SK-N-SH (cell line): ENCODE data around the gene RBX1. TPM values are rescaled to one million over a fixed set of nuclear protein-coding genes. Genes with fewer than 3 reads are reported as not detected.

ENCODE experiments used
- CTCF ChIA-PET: fragments of 300-600, 350-600 bp; formaldehyde crosslinking; extraction: SDS; loops from one replicate; lab custom pipeline; 2021; lab: Yijun Ruan, JAX
- POLR2A ChIA-PET: fragments of 350-600 bp; sonication (Branson Sonifier 250); formaldehyde crosslinking; extraction: SDS; loops from one replicate; lab custom pipeline; 2020; ENCODE audit warnings: antibody characterized with exemption, inconsistent platforms; lab: Yijun Ruan, JAX
- DNase-seq: peaks from one replicate; pipeline ENCODE4 v3.0.0; 2012
- H2AFZ ChIP-seq: fragments of 200-600 bp; sonication (generic); 2 replicates; pipeline ENCODE4 v1.8.1; 2016; ENCODE audit warnings: antibody characterized with exemption, mild to moderate bottlenecking, low read depth
- H3F3A ChIP-seq: fragments of 200-600 bp; sonication (generic); replicated peaks from 2 replicates; pipeline ENCODE3; 2016; ENCODE audit warnings: antibody characterized with exemption, mild to moderate bottlenecking; ENCODE audit not compliant: insufficient read depth
- H3K27ac ChIP-seq, 2 experiments: fragments of 200-500 bp in 1 of 2; fragments of 200-600 bp in 1 of 2; sonication (Bioruptor generic) in 1 of 2; sonication (generic), shearing (Covaris generic) in 1 of 2; 2 replicates each; pipeline versions ENCODE4 v1.5.1 to v1.6.1; 2014 to 2016; ENCODE audit warnings: low read depth in 2 of 2, inconsistent platforms in 1 of 2, low read length in 1 of 2, mild to moderate bottlenecking in 1 of 2, mixed read lengths in 1 of 2
- H3K27me3 ChIP-seq: fragments of 200-600 bp; sonication (generic), shearing (Covaris generic); 2 replicates; pipeline ENCODE4 v1.6.1; 2016; ENCODE audit warnings: mixed run types; ENCODE audit not compliant: insufficient read depth
- H3K36me3 ChIP-seq, 2 experiments: fragments of 200-500 bp in 1 of 2; fragments of 200-600 bp in 1 of 2; sonication (Bioruptor generic) in 1 of 2; sonication (generic) in 1 of 2; replicated peaks in 1 of 2; 2 replicates each; pipeline versions ENCODE3 to v1.5.1; 2014 to 2016; ENCODE audit warnings: low read length in 1 of 2, mild to moderate bottlenecking in 1 of 2; ENCODE audit not compliant: insufficient read depth in 2 of 2, control insufficient read depth in 1 of 2
- H3K4me1 ChIP-seq, 2 experiments: fragments of 200-500 bp in 1 of 2; fragments of 200-600 bp in 1 of 2; sonication (Bioruptor generic) in 1 of 2; sonication (generic), shearing (Covaris generic) in 1 of 2; 2 replicates each; pipeline versions ENCODE4 v1.5.1 to v1.6.1; 2014 to 2016; ENCODE audit warnings: low read depth in 1 of 2, low read length in 1 of 2, mixed run types in 1 of 2; ENCODE audit not compliant: insufficient read depth in 2 of 2, control insufficient read depth in 1 of 2
- H3K4me2 ChIP-seq: fragments of 200-600 bp; sonication (generic), shearing (Covaris generic); 2 replicates; pipeline ENCODE4 v1.6.1; 2017; ENCODE audit warnings: mixed run types
- H3K4me3 ChIP-seq, 2 experiments: fragments of 200-500 bp in 1 of 2; fragments of 200-600 bp in 1 of 2; sonication (Bioruptor generic) in 1 of 2; sonication (generic), shearing (Covaris generic) in 1 of 2; 2 replicates each; pipeline versions ENCODE4 v1.5.1 to v1.8.1; 2014 to 2016; ENCODE audit warnings: low read depth in 2 of 2, inconsistent platforms in 1 of 2, low read length in 1 of 2, mild to moderate bottlenecking in 1 of 2, mixed read lengths in 1 of 2, moderate library complexity in 1 of 2
- H3K79me2 ChIP-seq: fragments of 200-600 bp; sonication (generic); 2 replicates; pipeline ENCODE4 v1.8.1; 2017; ENCODE audit warnings: mild to moderate bottlenecking; ENCODE audit not compliant: insufficient read depth
- H3K9ac ChIP-seq: fragments of 200-600 bp; sonication (generic); 2 replicates; pipeline ENCODE4 v1.6.1; 2017; ENCODE audit warnings: mixed run types
- H3K9me2 ChIP-seq: fragments of 200-600 bp; sonication (generic); 2 replicates; pipeline ENCODE4 v1.6.1; 2017; ENCODE audit warnings: mixed run types
- H3K9me3 ChIP-seq: fragments of 200-600 bp; sonication (generic); 2 replicates; pipeline ENCODE4 v1.6.1; 2017; ENCODE audit warnings: mixed run types, mild to moderate bottlenecking, moderate library complexity
- H4K20me1 ChIP-seq: fragments of 200-600 bp; sonication (generic); 2 replicates; pipeline ENCODE4 v1.6.1; 2017; ENCODE audit warnings: mild to moderate bottlenecking, mixed run types; ENCODE audit not compliant: insufficient read depth
- CHD2 ChIP-seq: fragments of 150-350 bp; IDR thresholded peaks from 2 replicates; pipeline ENCODE4 v1.6.1; 2018; ENCODE audit warnings: low read length; ENCODE audit not compliant: partially characterized antibody
- ELF1 ChIP-seq: IDR thresholded peaks from 2 replicates; pipeline ENCODE4 v1.4.0; 2012
- EP300 ChIP-seq, 2 experiments: IDR thresholded peaks; 2 replicates each; pipeline versions ENCODE4 v1.4.0 to v1.6.1; 2012; ENCODE audit warnings: borderline replicate concordance in 1 of 2, low read depth in 1 of 2, low read length in 1 of 2
- EZH2phosphoT487 ChIP-seq: fragments of 200-600 bp; sonication (generic); IDR thresholded peaks from 2 replicates; pipeline ENCODE4 v1.6.1; 2017; ENCODE audit warnings: low read depth, mixed run types, mild to moderate bottlenecking, antibody characterized with exemption, moderate library complexity, borderline replicate concordance
- FOSL2 ChIP-seq: IDR thresholded peaks from 2 replicates; pipeline ENCODE4 v1.4.0; 2012; ENCODE audit warnings: low read depth, mild to moderate bottlenecking, moderate library complexity, borderline replicate concordance
- FOXJ3 ChIP-seq: sonication (generic); formaldehyde crosslinking; IDR thresholded peaks from 2 replicates; pipeline ENCODE4 v1.5.1; 2020; ENCODE audit warnings: mild to moderate bottlenecking, missing genetic modification reagents
- FOXM1 ChIP-seq: IDR thresholded peaks from 2 replicates; pipeline ENCODE4 v1.4.0; 2012; ENCODE audit warnings: low read depth, mild to moderate bottlenecking
- GABPA ChIP-seq: IDR thresholded peaks from 2 replicates; pipeline ENCODE4 v1.4.0; 2012; ENCODE audit warnings: low read depth, mild to moderate bottlenecking
- GATA2 ChIP-seq: sonication (generic); formaldehyde crosslinking; IDR thresholded peaks from 2 replicates; pipeline ENCODE4 v1.5.0; 2020; ENCODE audit warnings: mild to moderate bottlenecking, missing genetic modification reagents
- JUND ChIP-seq: IDR thresholded peaks from 2 replicates; pipeline ENCODE4 v1.4.0; 2012
- MEF2A ChIP-seq: IDR thresholded peaks from 2 replicates; pipeline ENCODE4 v1.4.0; 2012; ENCODE audit warnings: low read depth, borderline replicate concordance
- MXI1 ChIP-seq: IDR thresholded peaks from 2 replicates; pipeline ENCODE4 v1.6.1; 2012; ENCODE audit warnings: mild to moderate bottlenecking, low read depth, low read length, improper control_type of control experiment
- NFIC ChIP-seq: IDR thresholded peaks from 2 replicates; pipeline ENCODE4 v1.4.0; 2012; ENCODE audit warnings: borderline replicate concordance
- NRF1 ChIP-seq: IDR thresholded peaks from 2 replicates; pipeline ENCODE4 v1.6.1; 2012; ENCODE audit warnings: low read depth, mild to moderate bottlenecking, low read length
- POLR2AphosphoS5 ChIP-seq: IDR thresholded peaks from 2 replicates; pipeline ENCODE4 v1.6.1; 2012; ENCODE audit warnings: low read depth, low read length
- RAD21 ChIP-seq: IDR thresholded peaks from 2 replicates; pipeline ENCODE4 v1.6.1; 2012; ENCODE audit warnings: mild to moderate bottlenecking, low read length
- RCOR1 ChIP-seq: fragments of 150-350 bp; IDR thresholded peaks from 2 replicates; pipeline ENCODE4 v1.6.1; 2017; ENCODE audit warnings: antibody characterized with exemption, low read length
- RFX5 ChIP-seq: IDR thresholded peaks from 2 replicates; pipeline ENCODE4 v1.6.1; 2012; ENCODE audit warnings: mild to moderate bottlenecking, improper control_type of control experiment, low read length
- TCF12 ChIP-seq: IDR thresholded peaks from 2 replicates; pipeline ENCODE4 v1.4.0; 2012
- YY1 ChIP-seq: IDR thresholded peaks from 2 replicates; pipeline ENCODE4 v1.4.0; 2012; ENCODE audit warnings: low read depth, mild to moderate bottlenecking
- WGBS: methylation state at CpG from one replicate; pipeline ENCODE4 v1.1.6; 2017; ENCODE audit warnings: low lambda C conversion rate; 5-methylcytosine and 5-hydroxymethylcytosine counted together
- polyA plus RNA-seq, 3 experiments: library from polyadenylated mRNA; depleted of rRNA; stranded (reverse); fragments of >200 nt; gene quantifications; 2 replicates each; pipeline ENCODE4 v1.2.3, GENCODE V29; 2012
- TF ChIP-seq, protein P1 (sequence below): fragments of 200-600 bp; sonication (generic); IDR thresholded peaks from 2 replicates; pipeline ENCODE4 v1.6.1; 2017; ENCODE audit warnings: antibody characterized with exemption, mild to moderate bottlenecking, moderate library complexity
- TF ChIP-seq, protein P2 (sequence below): IDR thresholded peaks from 2 replicates; pipeline ENCODE4 v1.4.0; 2012; ENCODE audit warnings: low read depth
- TF ChIP-seq, protein P3 (sequence below): IDR thresholded peaks from 2 replicates; pipeline ENCODE4; 2012
- TF ChIP-seq, protein P4 (sequence below): fragments of 150-350 bp; IDR thresholded peaks from 2 replicates; pipeline ENCODE4 v1.6.1; 2017; ENCODE audit warnings: antibody characterized with exemption, low read length, low read depth, borderline replicate concordance

Gene RBX1
- polyA plus RNA-seq, 1 of the 3 experiments (the other 2 are of a cell fraction) = 51.2 TPM

DNA sequence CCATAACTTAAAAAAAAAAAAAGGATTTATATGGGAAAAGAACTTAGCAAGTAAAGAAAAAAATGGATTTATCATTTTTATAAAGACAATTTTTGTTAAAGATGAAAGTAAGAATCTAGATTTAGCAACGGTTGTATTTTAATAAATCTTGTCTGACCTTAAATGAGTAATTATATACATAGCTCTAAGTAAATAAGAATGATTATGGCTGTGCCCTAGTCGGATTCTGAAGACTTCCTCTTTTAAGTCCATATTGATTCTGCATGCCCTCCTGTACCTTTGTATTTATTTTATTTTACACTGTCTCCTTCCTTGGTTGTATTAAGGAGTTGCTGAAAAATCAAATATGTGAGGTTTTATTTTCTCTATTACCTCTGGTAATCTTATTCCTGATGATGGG is 7.1 kb downstream of the RBX1 start:
- no peak overlapping the region for H2AFZ ChIP-seq
- no peaks in the 10 kb centered on the region for H3K9me3 ChIP-seq
- WGBS = 82% methylated on average over 2 of the region's 2 CpGs
- no peaks in the 10 kb centered on the region for H3K27me3 ChIP-seq
- TF ChIP-seq MXI1 (no peak), TCF12 (no peak), FOXM1 (no peak), NRF1 (no peak), GABPA (no peak), ELF1 (no peak), FOSL2 (no peak), FOXJ3 (no peak), MEF2A (no peak), NFIC (no peak), YY1 (no peak), POLR2AphosphoS5 (no peak), RAD21 (no peak), EP300 (IDR thresholded peaks at IDR 0.05; ENCODE audit: borderline replicate concordance in 1 of 2, low read depth in 1 of 2, low read length in 1 of 2) (no peak)
- TF ChIP-seq, protein P1, sequence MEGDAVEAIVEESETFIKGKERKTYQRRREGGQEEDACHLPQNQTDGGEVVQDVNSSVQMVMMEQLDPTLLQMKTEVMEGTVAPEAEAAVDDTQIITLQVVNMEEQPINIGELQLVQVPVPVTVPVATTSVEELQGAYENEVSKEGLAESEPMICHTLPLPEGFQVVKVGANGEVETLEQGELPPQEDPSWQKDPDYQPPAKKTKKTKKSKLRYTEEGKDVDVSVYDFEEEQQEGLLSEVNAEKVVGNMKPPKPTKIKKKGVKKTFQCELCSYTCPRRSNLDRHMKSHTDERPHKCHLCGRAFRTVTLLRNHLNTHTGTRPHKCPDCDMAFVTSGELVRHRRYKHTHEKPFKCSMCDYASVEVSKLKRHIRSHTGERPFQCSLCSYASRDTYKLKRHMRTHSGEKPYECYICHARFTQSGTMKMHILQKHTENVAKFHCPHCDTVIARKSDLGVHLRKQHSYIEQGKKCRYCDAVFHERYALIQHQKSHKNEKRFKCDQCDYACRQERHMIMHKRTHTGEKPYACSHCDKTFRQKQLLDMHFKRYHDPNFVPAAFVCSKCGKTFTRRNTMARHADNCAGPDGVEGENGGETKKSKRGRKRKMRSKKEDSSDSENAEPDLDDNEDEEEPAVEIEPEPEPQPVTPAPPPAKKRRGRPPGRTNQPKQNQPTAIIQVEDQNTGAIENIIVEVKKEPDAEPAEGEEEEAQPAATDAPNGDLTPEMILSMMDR = no peak
- TF ChIP-seq, all 33 proteins: peak for 0
- no peak overlapping the region for H3K27ac ChIP-seq
- no peak overlapping the region for H3K4me2 ChIP-seq
- H3F3A ChIP-seq = no peaks in the 10 kb centered on the region
- no peak overlapping the region for H3K4me3 ChIP-seq
- H3K36me3 ChIP-seq = peaks cover 0 to 5% of the 10 kb centered on the region in 2 experiments
- H3K9me2 ChIP-seq = no peaks in the 10 kb centered on the region
- DNase-seq = no peak
- H3K4me1 ChIP-seq = no peaks in the 10 kb centered on the region
- H4K20me1 ChIP-seq = no peaks in the 10 kb centered on the region
- ChIA-PET CTCF (no interaction called here), POLR2A (no interaction called here)
- no peak overlapping the region for H3K9ac ChIP-seq
- H3K79me2 ChIP-seq = peaks cover 75% of the 10 kb centered on the region

DNA sequence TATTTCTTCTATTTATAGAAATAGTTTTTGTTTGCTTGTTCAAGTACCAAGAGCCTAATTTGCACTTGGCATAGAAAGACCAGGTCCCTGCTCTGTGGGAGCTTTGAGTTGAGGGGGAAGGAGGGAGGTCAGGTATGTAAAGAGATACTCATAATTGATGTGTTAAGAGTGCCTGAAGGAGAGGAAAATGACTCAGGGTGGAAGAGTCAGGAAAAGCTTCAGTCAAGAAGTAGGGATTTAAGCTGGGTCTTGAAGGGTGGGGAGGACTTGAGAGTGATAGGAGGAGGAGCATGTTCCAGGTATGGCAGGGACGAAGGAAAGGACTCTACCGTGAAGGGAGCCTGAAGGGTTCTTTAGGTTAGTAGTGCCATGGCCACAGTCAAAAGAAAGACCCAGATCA is 9.0 kb downstream of the RBX1 start:
- H3K4me3 ChIP-seq = no peak overlapping the region
- H3K9me2 ChIP-seq = no peaks in the 10 kb centered on the region
- no peak for DNase-seq
- no peaks in the 10 kb centered on the region for H3K9me3 ChIP-seq
- no peaks in the 10 kb centered on the region for H3K27me3 ChIP-seq
- CTCF ChIA-PET = interaction anchor here (0.6 kb wide), 1 partner anchor 16 kb away, joined by 3 read pairs; no protein-coding TSS in a partner anchor
- no peak overlapping the region for H3K4me2 ChIP-seq
- POLR2A ChIA-PET = interaction anchor here (0.8 to 1.2 kb wide), 2 partner anchors 9 to 53 kb away, joined by 3 to 4 read pairs; partner anchors contain the start of gene RBX1
- H3K36me3 ChIP-seq = peaks cover 8% of the 10 kb centered on the region in 2 experiments
- H3K9ac ChIP-seq = no peak overlapping the region
- WGBS = 94% methylated on average over 2 of the region's 2 CpGs
- no peaks in the 10 kb centered on the region for H4K20me1 ChIP-seq
- no peak overlapping the region for H3K27ac ChIP-seq
- no peak overlapping the region for H2AFZ ChIP-seq
- H3K79me2 ChIP-seq = peaks cover 62% of the 10 kb centered on the region
- no peaks in the 10 kb centered on the region for H3K4me1 ChIP-seq
- H3F3A ChIP-seq = no peaks in the 10 kb centered on the region
- TF ChIP-seq CHD2 (no peak), EZH2phosphoT487 (no peak), GATA2 (CRISPR knock-in tag) (no peak), EP300 (IDR thresholded peaks at IDR 0.05; ENCODE audit: borderline replicate concordance in 1 of 2, low read depth in 1 of 2, low read length in 1 of 2) (no peak), MEF2A (no peak), NFIC (no peak), RFX5 (no peak), RCOR1 (no peak), ELF1 (no peak), TCF12 (no peak), JUND (no peak), POLR2AphosphoS5 (no peak), GABPA (no peak)
- TF ChIP-seq, protein P2, sequence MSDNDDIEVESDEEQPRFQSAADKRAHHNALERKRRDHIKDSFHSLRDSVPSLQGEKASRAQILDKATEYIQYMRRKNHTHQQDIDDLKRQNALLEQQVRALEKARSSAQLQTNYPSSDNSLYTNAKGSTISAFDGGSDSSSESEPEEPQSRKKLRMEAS = no peak
- TF ChIP-seq, protein P3, sequence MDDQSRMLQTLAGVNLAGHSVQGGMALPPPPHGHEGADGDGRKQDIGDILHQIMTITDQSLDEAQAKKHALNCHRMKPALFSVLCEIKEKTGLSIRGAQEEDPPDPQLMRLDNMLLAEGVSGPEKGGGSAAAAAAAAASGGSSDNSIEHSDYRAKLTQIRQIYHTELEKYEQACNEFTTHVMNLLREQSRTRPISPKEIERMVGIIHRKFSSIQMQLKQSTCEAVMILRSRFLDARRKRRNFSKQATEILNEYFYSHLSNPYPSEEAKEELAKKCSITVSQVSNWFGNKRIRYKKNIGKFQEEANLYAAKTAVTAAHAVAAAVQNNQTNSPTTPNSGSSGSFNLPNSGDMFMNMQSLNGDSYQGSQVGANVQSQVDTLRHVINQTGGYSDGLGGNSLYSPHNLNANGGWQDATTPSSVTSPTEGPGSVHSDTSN = no peak
- TF ChIP-seq, protein P1 = no peak
- TF ChIP-seq, protein P4, sequence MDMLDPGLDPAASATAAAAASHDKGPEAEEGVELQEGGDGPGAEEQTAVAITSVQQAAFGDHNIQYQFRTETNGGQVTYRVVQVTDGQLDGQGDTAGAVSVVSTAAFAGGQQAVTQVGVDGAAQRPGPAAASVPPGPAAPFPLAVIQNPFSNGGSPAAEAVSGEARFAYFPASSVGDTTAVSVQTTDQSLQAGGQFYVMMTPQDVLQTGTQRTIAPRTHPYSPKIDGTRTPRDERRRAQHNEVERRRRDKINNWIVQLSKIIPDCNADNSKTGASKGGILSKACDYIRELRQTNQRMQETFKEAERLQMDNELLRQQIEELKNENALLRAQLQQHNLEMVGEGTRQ = no peak
